GM23338 (cell line): Measurements from ENCODE around the gene GCDH. TPM values are rescaled to one million over a fixed set of nuclear protein-coding genes. Genes with fewer than 3 reads are reported as not detected.

Source experiments
- ATAC-seq: fragments of 200-7000 bp; cut with Tn5 transposase; 3 replicates; pipeline ENCODE4 v1.9.1; 2020
- DNase-seq: peaks from one replicate; pipeline ENCODE4 v3.0.0-alpha.2; 2015; ENCODE audit warnings: low spot score
- H2AFZ ChIP-seq: fragments of 200-600 bp; sonication (generic); 2 replicates; pipeline ENCODE4 v1.8.0; 2016; ENCODE audit warnings: antibody characterized with exemption, mild to moderate bottlenecking, moderate library complexity
- H3F3A ChIP-seq: fragments of 200-600 bp; sonication (generic); replicated peaks from 2 replicates; pipeline ENCODE4 v1.8.0; 2017; ENCODE audit warnings: antibody characterized with exemption, mixed run types, low read depth
- H3K27ac ChIP-seq: fragments of 200-600 bp; sonication (generic); 2 replicates; pipeline ENCODE4 v1.6.1; 2016; ENCODE audit warnings: low read depth
- H3K27me3 ChIP-seq: fragments of 200-600 bp; sonication (generic); 2 replicates; pipeline ENCODE4 v1.8.0; 2016; ENCODE audit warnings: mild to moderate bottlenecking, mixed run types, moderate library complexity; ENCODE audit not compliant: insufficient read depth
- H3K36me3 ChIP-seq: fragments of 200-600 bp; sonication (generic); 2 replicates; pipeline ENCODE4 v1.8.0; 2016; ENCODE audit warnings: mild to moderate bottlenecking; ENCODE audit not compliant: insufficient read depth
- H3K4me1 ChIP-seq: fragments of 200-600 bp; sonication (generic); 2 replicates; pipeline ENCODE4 v1.8.0; 2016; ENCODE audit warnings: mild to moderate bottlenecking, moderate library complexity; ENCODE audit not compliant: insufficient read depth
- H3K4me2 ChIP-seq: fragments of 200-600 bp; sonication (generic); 2 replicates; pipeline ENCODE4 v1.7.1; 2017; ENCODE audit warnings: mixed run types
- H3K4me3 ChIP-seq: fragments of 200-600 bp; sonication (generic); 2 replicates; pipeline ENCODE4 v1.6.1; 2016; ENCODE audit warnings: mixed run types
- H3K79me2 ChIP-seq: fragments of 200-600 bp; sonication (generic); replicated peaks from 2 replicates; pipeline ENCODE4 v1.8.0; 2017; ENCODE audit warnings: mild to moderate bottlenecking; ENCODE audit not compliant: insufficient read depth
- H3K9me2 ChIP-seq: fragments of 200-600 bp; sonication (generic); 2 replicates; pipeline ENCODE4 v1.8.0; 2017; ENCODE audit not compliant: insufficient read depth
- H4K20me1 ChIP-seq: fragments of 200-600 bp; sonication (generic); replicated peaks from 2 replicates; pipeline ENCODE4 v1.8.0; 2017; ENCODE audit warnings: mild to moderate bottlenecking; ENCODE audit not compliant: insufficient read depth
- H3K27ac Mint-ChIP-seq: 2 replicates; pipeline ENCODE4 v1.8.0; 2020; ENCODE audit warnings: inconsistent platforms, mild to moderate bottlenecking, moderate library complexity, mixed read lengths
- H3K27me3 Mint-ChIP-seq: 3 replicates; pipeline ENCODE4 v1.8.0; 2022; ENCODE audit warnings: low read depth, mild to moderate bottlenecking, moderate library complexity, mixed read lengths, inconsistent platforms; ENCODE audit not compliant: insufficient read depth, poor library complexity
- H3K36me3 Mint-ChIP-seq: 3 replicates; pipeline ENCODE4 v1.8.0; 2021; ENCODE audit warnings: low read depth, mild to moderate bottlenecking, inconsistent platforms, moderate library complexity, mixed read lengths
- H3K4me1 Mint-ChIP-seq: 3 replicates; pipeline ENCODE4 v1.8.0; 2020; ENCODE audit warnings: mild to moderate bottlenecking, inconsistent platforms, mixed read lengths
- H3K4me3 Mint-ChIP-seq: 3 replicates; pipeline ENCODE4 v1.8.0; 2021; ENCODE audit warnings: moderate library complexity, mild to moderate bottlenecking, inconsistent platforms, mixed read lengths
- H3K9me3 Mint-ChIP-seq: 3 replicates; pipeline ENCODE4 v1.8.0; 2020; ENCODE audit warnings: moderate library complexity, mild to moderate bottlenecking, inconsistent platforms, mixed read lengths
- CREB1 ChIP-seq: fragments of 250-450 bp; sonication (Bioruptor Pico); IDR thresholded peaks from 2 replicates; pipeline ENCODE4 v1.5.0; 2020; ENCODE audit warnings: low read depth, mild to moderate bottlenecking, moderate library complexity
- EZH2 ChIP-seq: fragments of 200-600 bp; sonication (generic); IDR thresholded peaks from one replicate; pipeline ENCODE4 v1.8.0; 2017; ENCODE audit warnings: antibody characterized with exemption, mild to moderate bottlenecking, low read depth; ENCODE audit not compliant: unreplicated experiment
- JUNB ChIP-seq: IDR thresholded peaks from one replicate; pipeline ENCODE4 v1.6.1; 2016; ENCODE audit warnings: antibody characterized with exemption; ENCODE audit not compliant: unreplicated experiment
- POLR2AphosphoS5 ChIP-seq: IDR thresholded peaks from 2 replicates; pipeline ENCODE4 v1.6.1; 2016; ENCODE audit warnings: antibody characterized with exemption, low read depth
- polyA plus RNA-seq: library from polyadenylated mRNA; unstranded; fragments of >200 nt; fragmentation: Nextera tagmentation; extraction: Ambion mirVana; gene quantifications from 2 replicates; pipeline ENCODE4 v1.2.1, GENCODE V29; 2016
- total RNA-seq: library from RNA; depleted of rRNA; stranded (reverse); fragments of >200 nt; shearing (Covaris generic); gene quantifications from 2 replicates; pipeline ENCODE4 v1.2.3, GENCODE V29; 2014
- TF ChIP-seq, protein P1 (sequence below): IDR thresholded peaks from one replicate; pipeline ENCODE4 v1.6.1; 2018; ENCODE audit warnings: antibody characterized with exemption; ENCODE audit not compliant: unreplicated experiment
- TF ChIP-seq, protein P2 (sequence below), 2 experiments: fragments of 200-600 bp in 1 of 2; sonication (generic) in 1 of 2; conservative IDR thresholded peaks; 2 replicates each; pipeline versions ENCODE4 v1.5.1 to v1.6.1; 2016 to 2017; ENCODE audit warnings: antibody characterized with exemption in 2 of 2, low read depth in 2 of 2, mild to moderate bottlenecking in 2 of 2, moderate library complexity in 1 of 2
- TF ChIP-seq, protein P3 (sequence below): IDR thresholded peaks from 2 replicates; pipeline ENCODE4 v1.6.1; 2016; ENCODE audit warnings: antibody characterized with exemption

The GCDH gene
- total and polyA plus RNA-seq, 2 experiments from 2014 or later = 54.1 to 99.8 TPM

DNA sequence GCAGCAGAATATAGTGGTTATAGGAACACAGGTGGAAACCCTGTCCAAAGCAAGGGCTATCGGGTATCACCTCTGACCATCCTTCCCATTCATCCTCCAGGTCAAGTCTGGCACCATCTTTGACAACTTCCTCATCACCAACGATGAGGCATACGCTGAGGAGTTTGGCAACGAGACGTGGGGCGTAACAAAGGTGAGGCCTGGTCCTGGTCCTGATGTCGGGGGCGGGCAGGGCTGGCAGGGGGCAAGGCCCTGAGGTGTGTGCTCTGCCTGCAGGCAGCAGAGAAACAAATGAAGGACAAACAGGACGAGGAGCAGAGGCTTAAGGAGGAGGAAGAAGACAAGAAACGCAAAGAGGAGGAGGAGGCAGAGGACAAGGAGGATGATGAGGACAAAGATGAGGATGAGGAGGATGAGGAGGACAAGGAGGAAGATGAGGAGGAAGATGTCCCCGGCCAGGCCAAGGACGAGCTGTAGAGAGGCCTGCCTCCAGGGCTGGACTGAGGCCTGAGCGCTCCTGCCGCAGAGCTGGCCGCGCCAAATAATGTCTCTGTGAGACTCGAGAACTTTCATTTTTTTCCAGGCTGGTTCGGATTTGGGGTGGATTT is 52.6 kb downstream of the GCDH start:
- peaks cover 44% of the 10 kb centered on the region for H4K20me1 ChIP-seq
- Mint-ChIP-seq H3K36me3 (peaks cover 91% of the 10 kb centered on the region), H3K27ac (peak overlapping the region; percentile 50), H3K27me3 (peaks cover 28% of the 10 kb centered on the region), H3K4me3 (no peak overlapping the region), H3K4me1 (peaks cover 28% of the 10 kb centered on the region), H3K9me3 (no peaks in the 10 kb centered on the region; the same call in 2 of the 3 replicates)
- H3K9me2 ChIP-seq = no peaks in the 10 kb centered on the region
- peaks cover 26% of the 10 kb centered on the region for H3K4me1 ChIP-seq
- peak overlapping the region; percentile 50 for H3K27ac ChIP-seq
- no peak overlapping the region for H3K4me2 ChIP-seq
- H3F3A ChIP-seq = peaks cover 73% of the 10 kb centered on the region
- TF ChIP-seq, protein P1, sequence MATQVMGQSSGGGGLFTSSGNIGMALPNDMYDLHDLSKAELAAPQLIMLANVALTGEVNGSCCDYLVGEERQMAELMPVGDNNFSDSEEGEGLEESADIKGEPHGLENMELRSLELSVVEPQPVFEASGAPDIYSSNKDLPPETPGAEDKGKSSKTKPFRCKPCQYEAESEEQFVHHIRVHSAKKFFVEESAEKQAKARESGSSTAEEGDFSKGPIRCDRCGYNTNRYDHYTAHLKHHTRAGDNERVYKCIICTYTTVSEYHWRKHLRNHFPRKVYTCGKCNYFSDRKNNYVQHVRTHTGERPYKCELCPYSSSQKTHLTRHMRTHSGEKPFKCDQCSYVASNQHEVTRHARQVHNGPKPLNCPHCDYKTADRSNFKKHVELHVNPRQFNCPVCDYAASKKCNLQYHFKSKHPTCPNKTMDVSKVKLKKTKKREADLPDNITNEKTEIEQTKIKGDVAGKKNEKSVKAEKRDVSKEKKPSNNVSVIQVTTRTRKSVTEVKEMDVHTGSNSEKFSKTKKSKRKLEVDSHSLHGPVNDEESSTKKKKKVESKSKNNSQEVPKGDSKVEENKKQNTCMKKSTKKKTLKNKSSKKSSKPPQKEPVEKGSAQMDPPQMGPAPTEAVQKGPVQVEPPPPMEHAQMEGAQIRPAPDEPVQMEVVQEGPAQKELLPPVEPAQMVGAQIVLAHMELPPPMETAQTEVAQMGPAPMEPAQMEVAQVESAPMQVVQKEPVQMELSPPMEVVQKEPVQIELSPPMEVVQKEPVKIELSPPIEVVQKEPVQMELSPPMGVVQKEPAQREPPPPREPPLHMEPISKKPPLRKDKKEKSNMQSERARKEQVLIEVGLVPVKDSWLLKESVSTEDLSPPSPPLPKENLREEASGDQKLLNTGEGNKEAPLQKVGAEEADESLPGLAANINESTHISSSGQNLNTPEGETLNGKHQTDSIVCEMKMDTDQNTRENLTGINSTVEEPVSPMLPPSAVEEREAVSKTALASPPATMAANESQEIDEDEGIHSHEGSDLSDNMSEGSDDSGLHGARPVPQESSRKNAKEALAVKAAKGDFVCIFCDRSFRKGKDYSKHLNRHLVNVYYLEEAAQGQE = no peak
- TF ChIP-seq JUNB (no peak), CREB1 (no peak), EZH2 (no peak)
- TF ChIP-seq, protein P2, sequence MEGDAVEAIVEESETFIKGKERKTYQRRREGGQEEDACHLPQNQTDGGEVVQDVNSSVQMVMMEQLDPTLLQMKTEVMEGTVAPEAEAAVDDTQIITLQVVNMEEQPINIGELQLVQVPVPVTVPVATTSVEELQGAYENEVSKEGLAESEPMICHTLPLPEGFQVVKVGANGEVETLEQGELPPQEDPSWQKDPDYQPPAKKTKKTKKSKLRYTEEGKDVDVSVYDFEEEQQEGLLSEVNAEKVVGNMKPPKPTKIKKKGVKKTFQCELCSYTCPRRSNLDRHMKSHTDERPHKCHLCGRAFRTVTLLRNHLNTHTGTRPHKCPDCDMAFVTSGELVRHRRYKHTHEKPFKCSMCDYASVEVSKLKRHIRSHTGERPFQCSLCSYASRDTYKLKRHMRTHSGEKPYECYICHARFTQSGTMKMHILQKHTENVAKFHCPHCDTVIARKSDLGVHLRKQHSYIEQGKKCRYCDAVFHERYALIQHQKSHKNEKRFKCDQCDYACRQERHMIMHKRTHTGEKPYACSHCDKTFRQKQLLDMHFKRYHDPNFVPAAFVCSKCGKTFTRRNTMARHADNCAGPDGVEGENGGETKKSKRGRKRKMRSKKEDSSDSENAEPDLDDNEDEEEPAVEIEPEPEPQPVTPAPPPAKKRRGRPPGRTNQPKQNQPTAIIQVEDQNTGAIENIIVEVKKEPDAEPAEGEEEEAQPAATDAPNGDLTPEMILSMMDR (conservative IDR thresholded peaks at IDR 0.05; ENCODE audit: low read depth in 2 of 2) = no peak
- no peak overlapping the region for H2AFZ ChIP-seq
- no peak for DNase-seq
- peaks cover 63% of the 10 kb centered on the region for H3K36me3 ChIP-seq
- no peak for ATAC-seq
- peaks cover 49% of the 10 kb centered on the region for H3K79me2 ChIP-seq
- H3K4me3 ChIP-seq = no peak overlapping the region
- no peaks in the 10 kb centered on the region for H3K27me3 ChIP-seq

DNA sequence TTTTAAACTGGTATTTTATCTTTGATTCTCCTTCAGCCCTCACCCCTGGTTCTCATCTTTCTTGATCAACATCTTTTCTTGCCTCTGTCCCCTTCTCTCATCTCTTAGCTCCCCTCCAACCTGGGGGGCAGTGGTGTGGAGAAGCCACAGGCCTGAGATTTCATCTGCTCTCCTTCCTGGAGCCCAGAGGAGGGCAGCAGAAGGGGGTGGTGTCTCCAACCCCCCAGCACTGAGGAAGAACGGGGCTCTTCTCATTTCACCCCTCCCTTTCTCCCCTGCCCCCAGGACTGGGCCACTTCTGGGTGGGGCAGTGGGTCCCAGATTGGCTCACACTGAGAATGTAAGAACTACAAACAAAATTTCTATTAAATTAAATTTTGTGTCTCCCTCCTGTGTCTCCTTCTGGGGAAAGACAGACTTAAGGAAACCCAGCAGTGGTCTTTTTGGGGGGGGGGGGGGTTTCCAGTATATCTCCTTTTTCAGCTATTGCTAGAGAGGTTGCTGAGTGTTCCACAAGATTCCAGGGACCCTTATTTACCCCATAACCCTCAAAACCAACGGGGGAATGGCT is 53.2 kb downstream of the GCDH start:
- Mint-ChIP-seq H3K36me3 (peaks cover 88% of the 10 kb centered on the region), H3K9me3 (no peaks in the 10 kb centered on the region; the same call in 2 of the 3 replicates), H3K4me3 (no peak overlapping the region), H3K4me1 (peaks cover 28% of the 10 kb centered on the region), H3K27me3 (peaks cover 24% of the 10 kb centered on the region), H3K27ac (no peak overlapping the region)
- H3K27ac ChIP-seq = peak overlapping the region; percentile 93
- no peak overlapping the region for H2AFZ ChIP-seq
- ATAC-seq (no peak), DNase-seq (no peak)
- H3K9me2 ChIP-seq = no peaks in the 10 kb centered on the region
- H3K79me2 ChIP-seq = peaks cover 43% of the 10 kb centered on the region
- H3K4me3 ChIP-seq = no peak overlapping the region
- H3K4me1 ChIP-seq = peaks cover 26% of the 10 kb centered on the region
- peaks cover 68% of the 10 kb centered on the region for H3F3A ChIP-seq
- H3K36me3 ChIP-seq = peaks cover 59% of the 10 kb centered on the region
- no peaks in the 10 kb centered on the region for H3K27me3 ChIP-seq
- H3K4me2 ChIP-seq = no peak overlapping the region
- H4K20me1 ChIP-seq = peaks cover 39% of the 10 kb centered on the region
- TF ChIP-seq, protein P2 (conservative IDR thresholded peaks at IDR 0.05; ENCODE audit: low read depth in 2 of 2) = no peak
- TF ChIP-seq CREB1 (no peak), POLR2AphosphoS5 (no peak), JUNB (no peak)
- TF ChIP-seq, protein P1 = no peak
- TF ChIP-seq, protein P3, sequence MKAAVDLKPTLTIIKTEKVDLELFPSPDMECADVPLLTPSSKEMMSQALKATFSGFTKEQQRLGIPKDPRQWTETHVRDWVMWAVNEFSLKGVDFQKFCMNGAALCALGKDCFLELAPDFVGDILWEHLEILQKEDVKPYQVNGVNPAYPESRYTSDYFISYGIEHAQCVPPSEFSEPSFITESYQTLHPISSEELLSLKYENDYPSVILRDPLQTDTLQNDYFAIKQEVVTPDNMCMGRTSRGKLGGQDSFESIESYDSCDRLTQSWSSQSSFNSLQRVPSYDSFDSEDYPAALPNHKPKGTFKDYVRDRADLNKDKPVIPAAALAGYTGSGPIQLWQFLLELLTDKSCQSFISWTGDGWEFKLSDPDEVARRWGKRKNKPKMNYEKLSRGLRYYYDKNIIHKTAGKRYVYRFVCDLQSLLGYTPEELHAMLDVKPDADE = no peak
